Measurements from ENCODE around the gene ACTG1. TPM values are rescaled to one million over a fixed set of nuclear protein-coding genes. Genes with fewer than 3 reads are reported as not detected.

The ACTG1 gene
- total and polyA plus RNA-seq, 2 of the 13 experiments (the other 11 are each of a cell fraction or from before 2014, with no cell fraction given): 973 to 1,138 TPM

DNA sequence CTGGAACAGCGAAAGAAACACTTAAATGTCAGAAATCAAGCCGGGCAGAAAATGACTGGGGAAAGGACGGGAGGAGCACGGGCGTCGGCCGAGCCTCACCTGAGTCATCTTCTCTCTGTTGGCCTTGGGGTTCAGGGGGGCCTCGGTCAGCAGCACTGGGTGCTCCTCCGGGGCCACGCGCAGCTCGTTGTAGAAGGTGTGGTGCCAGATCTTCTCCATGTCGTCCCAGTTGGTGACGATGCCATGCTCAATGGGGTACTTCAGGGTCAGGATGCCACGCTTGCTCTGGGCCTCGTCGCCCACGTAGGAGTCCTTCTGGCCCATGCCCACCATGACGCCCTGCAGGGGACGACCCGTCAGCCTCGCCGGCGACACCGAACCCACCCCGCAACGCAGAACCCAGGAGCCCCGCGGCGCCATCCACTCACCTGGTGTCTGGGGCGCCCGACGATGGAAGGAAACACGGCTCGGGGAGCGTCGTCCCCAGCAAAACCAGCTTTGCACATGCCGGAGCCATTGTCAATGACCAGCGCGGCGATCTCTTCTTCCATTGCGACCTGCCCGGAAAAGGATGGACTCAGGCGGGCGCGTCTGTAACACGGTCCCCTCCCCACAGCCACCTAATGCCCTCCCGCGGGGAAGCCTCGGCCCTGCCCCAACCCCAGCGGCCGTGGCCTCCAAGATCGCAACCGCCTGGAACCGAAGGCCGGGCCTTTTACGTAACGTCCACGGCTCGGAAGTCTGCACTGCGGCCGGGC, 616 bp downstream of the ACTG1 start (continued):
- TF ChIP-seq, protein P1, sequence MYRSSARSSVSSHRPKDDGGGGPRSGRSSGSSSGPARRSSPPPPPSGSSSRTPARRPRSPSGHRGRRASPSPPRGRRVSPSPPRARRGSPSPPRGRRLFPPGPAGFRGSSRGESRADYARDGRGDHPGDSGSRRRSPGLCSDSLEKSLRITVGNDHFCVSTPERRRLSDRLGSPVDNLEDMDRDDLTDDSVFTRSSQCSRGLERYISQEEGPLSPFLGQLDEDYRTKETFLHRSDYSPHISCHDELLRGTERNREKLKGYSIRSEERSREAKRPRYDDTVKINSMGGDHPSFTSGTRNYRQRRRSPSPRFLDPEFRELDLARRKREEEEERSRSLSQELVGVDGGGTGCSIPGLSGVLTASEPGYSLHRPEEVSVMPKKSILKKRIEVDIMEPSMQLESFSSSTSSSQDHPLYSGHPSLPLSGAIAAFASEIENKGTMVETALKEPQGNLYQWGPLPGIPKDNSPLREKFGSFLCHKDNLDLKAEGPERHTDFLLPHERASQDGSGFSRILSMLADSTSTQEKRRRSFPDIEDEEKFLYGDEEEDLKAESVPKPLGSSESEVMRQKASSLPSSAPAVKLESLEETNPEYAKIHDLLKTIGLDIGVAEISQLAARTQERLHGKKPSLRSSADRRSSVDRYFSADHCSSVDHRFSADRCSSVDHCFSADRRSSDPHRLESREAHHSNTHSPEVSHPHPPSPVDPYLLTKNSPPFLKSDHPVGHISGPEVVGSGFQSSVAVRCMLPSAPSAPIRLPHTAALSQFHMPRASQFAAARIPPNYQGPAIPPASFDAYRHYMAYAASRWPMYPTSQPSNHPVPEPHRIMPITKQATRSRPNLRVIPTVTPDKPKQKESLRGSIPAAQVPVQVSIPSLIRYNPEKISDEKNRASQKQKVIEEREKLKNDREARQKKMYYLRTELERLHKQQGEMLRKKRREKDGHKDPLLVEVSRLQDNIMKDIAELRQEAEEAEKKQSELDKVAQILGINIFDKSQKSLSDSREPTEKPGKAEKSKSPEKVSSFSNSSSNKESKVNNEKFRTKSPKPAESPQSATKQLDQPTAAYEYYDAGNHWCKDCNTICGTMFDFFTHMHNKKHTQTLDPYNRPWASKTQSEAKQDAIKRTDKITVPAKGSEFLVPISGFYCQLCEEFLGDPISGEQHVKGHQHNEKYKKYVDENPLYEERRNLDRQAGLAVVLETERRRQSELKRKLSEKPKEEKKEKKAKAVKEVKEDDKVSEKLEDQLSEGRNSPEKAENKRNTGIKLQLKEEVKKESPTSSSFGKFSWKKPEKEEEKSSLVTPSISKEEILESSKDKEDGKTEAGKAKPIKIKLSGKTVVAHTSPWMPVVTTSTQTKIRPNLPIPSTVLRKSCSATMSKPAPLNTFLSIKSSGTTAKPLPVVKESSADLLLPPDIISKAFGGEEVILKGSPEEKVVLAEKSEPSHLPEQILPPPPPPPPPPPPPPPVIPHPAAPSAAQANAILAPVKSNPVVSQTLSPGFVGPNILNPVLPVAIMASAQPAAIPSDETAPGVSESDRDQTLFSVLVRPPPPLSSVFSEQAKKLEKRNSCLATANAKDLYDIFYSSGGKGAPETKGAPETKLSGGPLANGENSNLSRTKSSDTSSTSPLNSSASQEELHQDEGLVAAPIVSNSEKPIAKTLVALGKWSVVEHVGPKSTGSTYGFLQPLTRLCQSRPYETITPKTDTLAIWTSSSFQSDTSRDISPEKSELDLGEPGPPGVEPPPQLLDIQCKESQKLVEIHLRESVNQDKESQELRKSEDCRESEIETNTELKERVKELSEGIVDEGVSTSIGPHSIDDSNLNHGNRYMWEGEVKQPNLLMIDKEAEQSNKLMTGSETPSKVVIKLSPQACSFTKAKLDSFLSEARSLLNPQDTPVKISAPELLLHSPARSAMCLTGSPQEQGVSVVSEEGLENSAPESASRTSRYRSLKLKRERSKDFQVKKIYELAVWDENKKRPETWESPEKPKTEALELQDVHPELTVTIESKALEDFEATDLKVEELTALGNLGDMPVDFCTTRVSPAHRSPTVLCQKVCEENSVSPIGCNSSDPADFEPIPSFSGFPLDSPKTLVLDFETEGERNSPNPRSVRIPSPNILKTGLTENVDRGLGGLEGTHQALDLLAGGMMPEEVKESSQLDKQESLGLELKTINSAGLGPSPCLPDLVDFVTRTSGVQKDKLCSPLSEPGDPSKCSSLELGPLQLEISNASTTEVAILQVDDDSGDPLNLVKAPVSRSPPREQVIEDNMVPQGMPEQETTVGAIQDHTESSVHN (CRISPR knock-in tag; IDR thresholded peaks at IDR 0.05): peak; percentile 87; the same call in 1 of the 2 replicates
- TF ChIP-seq, protein P2, sequence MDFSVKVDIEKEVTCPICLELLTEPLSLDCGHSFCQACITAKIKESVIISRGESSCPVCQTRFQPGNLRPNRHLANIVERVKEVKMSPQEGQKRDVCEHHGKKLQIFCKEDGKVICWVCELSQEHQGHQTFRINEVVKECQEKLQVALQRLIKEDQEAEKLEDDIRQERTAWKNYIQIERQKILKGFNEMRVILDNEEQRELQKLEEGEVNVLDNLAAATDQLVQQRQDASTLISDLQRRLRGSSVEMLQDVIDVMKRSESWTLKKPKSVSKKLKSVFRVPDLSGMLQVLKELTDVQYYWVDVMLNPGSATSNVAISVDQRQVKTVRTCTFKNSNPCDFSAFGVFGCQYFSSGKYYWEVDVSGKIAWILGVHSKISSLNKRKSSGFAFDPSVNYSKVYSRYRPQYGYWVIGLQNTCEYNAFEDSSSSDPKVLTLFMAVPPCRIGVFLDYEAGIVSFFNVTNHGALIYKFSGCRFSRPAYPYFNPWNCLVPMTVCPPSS (IDR thresholded peaks at IDR 0.05): no peak
- TF ChIP-seq, protein P3, sequence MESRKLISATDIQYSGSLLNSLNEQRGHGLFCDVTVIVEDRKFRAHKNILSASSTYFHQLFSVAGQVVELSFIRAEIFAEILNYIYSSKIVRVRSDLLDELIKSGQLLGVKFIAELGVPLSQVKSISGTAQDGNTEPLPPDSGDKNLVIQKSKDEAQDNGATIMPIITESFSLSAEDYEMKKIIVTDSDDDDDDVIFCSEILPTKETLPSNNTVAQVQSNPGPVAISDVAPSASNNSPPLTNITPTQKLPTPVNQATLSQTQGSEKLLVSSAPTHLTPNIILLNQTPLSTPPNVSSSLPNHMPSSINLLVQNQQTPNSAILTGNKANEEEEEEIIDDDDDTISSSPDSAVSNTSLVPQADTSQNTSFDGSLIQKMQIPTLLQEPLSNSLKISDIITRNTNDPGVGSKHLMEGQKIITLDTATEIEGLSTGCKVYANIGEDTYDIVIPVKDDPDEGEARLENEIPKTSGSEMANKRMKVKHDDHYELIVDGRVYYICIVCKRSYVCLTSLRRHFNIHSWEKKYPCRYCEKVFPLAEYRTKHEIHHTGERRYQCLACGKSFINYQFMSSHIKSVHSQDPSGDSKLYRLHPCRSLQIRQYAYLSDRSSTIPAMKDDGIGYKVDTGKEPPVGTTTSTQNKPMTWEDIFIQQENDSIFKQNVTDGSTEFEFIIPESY (CRISPR knock-in tag; IDR thresholded peaks at IDR 0.05): no peak
- no peak for TF ChIP-seq MYNN (CRISPR knock-in tag; IDR thresholded peaks at IDR 0.05; ENCODE audit: low read depth)
- peak; percentile 17; the same call in 1 of the 2 replicates for TF ChIP-seq MXD1 (CRISPR knock-in tag; IDR thresholded peaks at IDR 0.05)
- TF ChIP-seq ZNF331 (CRISPR knock-in tag; IDR thresholded peaks at IDR 0.05): no peak
- TF ChIP-seq, protein P4, sequence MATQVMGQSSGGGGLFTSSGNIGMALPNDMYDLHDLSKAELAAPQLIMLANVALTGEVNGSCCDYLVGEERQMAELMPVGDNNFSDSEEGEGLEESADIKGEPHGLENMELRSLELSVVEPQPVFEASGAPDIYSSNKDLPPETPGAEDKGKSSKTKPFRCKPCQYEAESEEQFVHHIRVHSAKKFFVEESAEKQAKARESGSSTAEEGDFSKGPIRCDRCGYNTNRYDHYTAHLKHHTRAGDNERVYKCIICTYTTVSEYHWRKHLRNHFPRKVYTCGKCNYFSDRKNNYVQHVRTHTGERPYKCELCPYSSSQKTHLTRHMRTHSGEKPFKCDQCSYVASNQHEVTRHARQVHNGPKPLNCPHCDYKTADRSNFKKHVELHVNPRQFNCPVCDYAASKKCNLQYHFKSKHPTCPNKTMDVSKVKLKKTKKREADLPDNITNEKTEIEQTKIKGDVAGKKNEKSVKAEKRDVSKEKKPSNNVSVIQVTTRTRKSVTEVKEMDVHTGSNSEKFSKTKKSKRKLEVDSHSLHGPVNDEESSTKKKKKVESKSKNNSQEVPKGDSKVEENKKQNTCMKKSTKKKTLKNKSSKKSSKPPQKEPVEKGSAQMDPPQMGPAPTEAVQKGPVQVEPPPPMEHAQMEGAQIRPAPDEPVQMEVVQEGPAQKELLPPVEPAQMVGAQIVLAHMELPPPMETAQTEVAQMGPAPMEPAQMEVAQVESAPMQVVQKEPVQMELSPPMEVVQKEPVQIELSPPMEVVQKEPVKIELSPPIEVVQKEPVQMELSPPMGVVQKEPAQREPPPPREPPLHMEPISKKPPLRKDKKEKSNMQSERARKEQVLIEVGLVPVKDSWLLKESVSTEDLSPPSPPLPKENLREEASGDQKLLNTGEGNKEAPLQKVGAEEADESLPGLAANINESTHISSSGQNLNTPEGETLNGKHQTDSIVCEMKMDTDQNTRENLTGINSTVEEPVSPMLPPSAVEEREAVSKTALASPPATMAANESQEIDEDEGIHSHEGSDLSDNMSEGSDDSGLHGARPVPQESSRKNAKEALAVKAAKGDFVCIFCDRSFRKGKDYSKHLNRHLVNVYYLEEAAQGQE (IDR thresholded peaks at IDR 0.05; ENCODE audit: borderline replicate concordance in 1 of 2, low read depth in 1 of 2, low read length in 2 of 2): no peak
- no peak for TF ChIP-seq KLF13 (CRISPR knock-in tag; IDR thresholded peaks at IDR 0.05)
- TF ChIP-seq ZSCAN29 (CRISPR knock-in tag; conservative IDR thresholded peaks at IDR 0.05): no peak
- TF ChIP-seq ZBTB44 (CRISPR knock-in tag; IDR thresholded peaks at IDR 0.05): no peak
